Measurements from ENCODE around the gene C19orf38. TPM values are rescaled to one million over a fixed set of nuclear protein-coding genes. Genes with fewer than 3 reads are reported as not detected.
A peak's percentile ranks its signal among the peaks of the same experiment; 100 is the strongest.

C19orf38 gene
- total RNA-seq, 1 experiment from 2014 or later = 0.07 TPM

GRCh38 chr19:10871711-10872545 is 23.7 kb downstream of the C19orf38 start:
- intact Hi-C loops (cut with micrococcal nuclease) = loop anchor here (1.0 to 5.0 kb wide), 3 partner anchors 25 to 45 kb away; partner anchors contain the start of gene TMED1
- Histone ChIP-seq H3K79me2 (ENCODE audit: low read length) (peaks cover 51% of the 10 kb centered on the region), H4K20me1 (ENCODE audit: low read length) (no peaks in the 10 kb centered on the region), H3K9ac (ENCODE audit: low read length) (peak overlapping the region; percentile 93), H2AFZ (ENCODE audit: low read length) (peak overlapping the region; percentile 69), H3K9me2 (replicated peaks; ENCODE audit: low read length) (no peaks in the 10 kb centered on the region), H3F3A (ENCODE audit: low read length, unreplicated experiment) (no peaks in the 10 kb centered on the region), H3K4me3 (ENCODE audit: low read length) (peak overlapping the region; percentile 84), H3K36me3 (ENCODE audit: low read depth, low read length) (no peaks in the 10 kb centered on the region), H3K27ac (ENCODE audit: low read length) (peak overlapping the region; percentile 31), H3K27me3 (ENCODE audit: low read length) (no peaks in the 10 kb centered on the region), H3K9me3 (ENCODE audit: low read length) (no peaks in the 10 kb centered on the region), H3K4me2 (ENCODE audit: low read length) (peak overlapping the region; percentile 80), H3K4me1 (ENCODE audit: insufficient read depth, low read length) (peaks cover 8% of the 10 kb centered on the region; the same call in 1 of the 2 replicates)
- ChIA-PET CTCF (interaction anchor here (0.5 to 2.1 kb wide), 5 partner anchors 27 to 172 kb away, joined by 3 to 25 read pairs (median 3); partner anchors contain the start of gene TMED1), POLR2A (ENCODE audit: unreplicated experiment) (no interaction called here)
- DNase-seq (peak; percentile 19), ATAC-seq (no peak; the same call in 1 of the 2 replicates)
- no peak for TF ChIP-seq EZH2 (IDR thresholded peaks at IDR 0.05; ENCODE audit: low read length, unreplicated experiment)
- TF ChIP-seq CTCF (conservative IDR thresholded peaks at IDR 0.05; ENCODE audit: low read depth, low read length) = no peak
- TF ChIP-seq EZH2phosphoT487 (IDR thresholded peaks at IDR 0.05; ENCODE audit: borderline replicate concordance, low read length) = no peak
- BruUV-seq (replicated peaks) = no TSS peak

DNA sequence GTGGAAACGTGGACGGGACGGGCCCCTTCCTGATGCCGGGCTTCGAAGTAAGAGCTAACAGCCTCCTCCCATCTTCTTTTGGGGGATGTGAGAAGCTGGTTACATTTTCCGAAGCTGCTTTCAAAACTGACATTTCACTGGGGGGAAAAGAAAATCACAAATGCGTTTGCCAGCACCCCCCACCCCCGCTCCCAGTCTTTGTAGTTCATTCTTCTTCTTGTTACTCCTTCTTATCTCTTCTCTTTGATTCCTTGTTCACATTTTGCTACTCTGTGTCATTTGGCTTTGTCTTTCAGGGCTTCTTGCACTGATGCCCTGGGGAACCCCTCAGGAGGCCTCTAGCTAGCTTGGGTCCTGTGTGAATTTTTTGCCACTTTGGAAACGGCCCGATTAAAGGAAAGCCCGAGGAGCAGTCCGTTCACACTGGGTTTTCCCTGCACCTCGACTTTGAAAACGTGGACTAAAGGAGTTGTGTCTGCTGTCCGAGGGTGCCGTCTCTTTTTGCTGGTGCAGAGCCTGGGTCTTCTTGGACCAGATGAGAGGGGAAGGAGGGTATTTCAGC is 24.4 kb downstream of the C19orf38 start:
- TF ChIP-seq EZH2 (IDR thresholded peaks at IDR 0.05; ENCODE audit: low read length, unreplicated experiment) = no peak
- no peak for TF ChIP-seq EZH2phosphoT487 (IDR thresholded peaks at IDR 0.05; ENCODE audit: borderline replicate concordance, low read length)
- no peak for TF ChIP-seq CTCF (conservative IDR thresholded peaks at IDR 0.05; ENCODE audit: low read depth, low read length)
- Histone ChIP-seq H3F3A (ENCODE audit: low read length, unreplicated experiment) (no peaks in the 10 kb centered on the region), H3K36me3 (ENCODE audit: low read depth, low read length) (no peaks in the 10 kb centered on the region), H3K4me1 (ENCODE audit: insufficient read depth, low read length) (peaks cover 8% of the 10 kb centered on the region; the same call in 1 of the 2 replicates), H3K9ac (ENCODE audit: low read length) (peak overlapping the region; percentile 93), H3K4me2 (ENCODE audit: low read length) (peak overlapping the region; percentile 80), H3K27ac (ENCODE audit: low read length) (peak overlapping the region; percentile 31; the same call in 1 of the 2 replicates), H2AFZ (ENCODE audit: low read length) (peak overlapping the region; percentile 69), H4K20me1 (ENCODE audit: low read length) (no peaks in the 10 kb centered on the region), H3K9me3 (ENCODE audit: low read length) (no peaks in the 10 kb centered on the region), H3K27me3 (ENCODE audit: low read length) (no peaks in the 10 kb centered on the region), H3K4me3 (ENCODE audit: low read length) (peak overlapping the region; percentile 84), H3K79me2 (ENCODE audit: low read length) (peaks cover 56% of the 10 kb centered on the region), H3K9me2 (replicated peaks; ENCODE audit: low read length) (no peaks in the 10 kb centered on the region)
- ATAC-seq (no peak), DNase-seq (peak; percentile 19)
- ChIA-PET CTCF (interaction anchor here (0.5 to 1.1 kb wide), 3 partner anchors 26 to 59 kb away, joined by 3 to 16 read pairs (median 3); no protein-coding TSS in a partner anchor), POLR2A (ENCODE audit: unreplicated experiment) (no interaction called here)
- BruUV-seq (replicated peaks) = TSS peak; percentile 35
- intact Hi-C loops (cut with micrococcal nuclease) = loop anchor here (2.0 to 5.0 kb wide), 2 partner anchors 24 to 45 kb away; no protein-coding TSS in a partner anchor
